EL (cell line): ENCODE data around the gene CCDC85A.

ENCODE experiments used
- DNase-seq: peaks from one replicate; pipeline ENCODE4 v3.0.0-alpha.2; 2016

Gene CCDC85A

GRCh38 chr2:56376699-56377665 lies 193.2 kb downstream of the CCDC85A start:
- peak; percentile 69 for DNase-seq

GRCh38 chr2:56379066-56379465 lies 195.3 kb downstream of the CCDC85A start:
- DNase-seq: no peak

GRCh38 chr2:56380861-56381260 lies 197.1 kb downstream of the CCDC85A start:
- no peak for DNase-seq

GRCh38 chr2:56382466-56382865 lies 198.7 kb downstream of the CCDC85A start:
- no peak for DNase-seq

GRCh38 chr2:56386657-56387056 lies 202.9 kb downstream of the CCDC85A start:
- no peak for DNase-seq

GRCh38 chr2:56390644-56391043 lies 206.9 kb downstream of the CCDC85A start:
- peak; percentile 31 for DNase-seq

GRCh38 chr2:56410140-56410539 lies 226.3 kb downstream of the CCDC85A start:
- peak; percentile 20 for DNase-seq

GRCh38 chr2:56416500-56417176 lies 232.8 kb downstream of the CCDC85A start:
- no peak for DNase-seq
